MV-4-11 (cell line): ENCODE measurements around the gene MR1.
A peak's percentile ranks its signal among the peaks of the same experiment; 100 is the strongest.
"Not testable (repeated sequence)": the region's sequence is repeated elsewhere in the genome, so short reads cannot be mapped to it uniquely, and the experiment has no call there.

Experiments
- DNase-seq: peaks from one replicate; lab custom pipeline; 2025; lab: John Stamatoyannopoulos, UW

The MR1 gene

GRCh38 chr1:181032535-181032934 is 1.2 kb upstream of the MR1 start:
- no peak for DNase-seq

- peak; percentile 87 for DNase-seq
Measured at GRCh38 chr1:181033128-181033798, 520 bp upstream of the MR1 start.

GRCh38 chr1:181035210-181035609 is 1.4 kb downstream of the MR1 start:
- DNase-seq, result not testable (repeated sequence)

- peak; percentile 54 for DNase-seq
Measured at GRCh38 chr1:181036107-181036836, 2.5 kb downstream of the MR1 start.

- DNase-seq, result no peak
Measured at GRCh38 chr1:181037386-181037785, 3.6 kb downstream of the MR1 start.

GRCh38 chr1:181038399-181038873 is 4.7 kb downstream of the MR1 start:
- DNase-seq, result peak; percentile 59

GRCh38 chr1:181040284-181040865 is 6.6 kb downstream of the MR1 start:
- no peak for DNase-seq

- peak; percentile 96 for DNase-seq
Measured at GRCh38 chr1:181043025-181043888, 9.5 kb downstream of the MR1 start.

GRCh38 chr1:181044449-181044966 is 10.7 kb downstream of the MR1 start:
- DNase-seq, result peak; percentile 32

- DNase-seq, result not testable (repeated sequence)
Measured at GRCh38 chr1:181045946-181046345, 12.2 kb downstream of the MR1 start.

- no peak for DNase-seq
Measured at GRCh38 chr1:181049378-181049777, 15.6 kb downstream of the MR1 start.

GRCh38 chr1:181050922-181051321 is 17.1 kb downstream of the MR1 start:
- DNase-seq, result no peak

GRCh38 chr1:181056560-181056959 is 22.8 kb downstream of the MR1 start:
- DNase-seq, result no peak

GRCh38 chr1:181057079-181057478 is 23.3 kb downstream of the MR1 start:
- DNase-seq, result no peak

- DNase-seq, result no peak
Measured at GRCh38 chr1:181059435-181059834, 25.7 kb downstream of the MR1 start.

GRCh38 chr1:181060066-181060465 is 26.3 kb downstream of the MR1 start:
- DNase-seq, result no peak

- not testable (repeated sequence) for DNase-seq
Measured at GRCh38 chr1:181060947-181061346, 27.2 kb downstream of the MR1 start.

GRCh38 chr1:181061487-181061886 is 27.7 kb downstream of the MR1 start:
- DNase-seq, result no peak

GRCh38 chr1:181061891-181062835 is 28.4 kb downstream of the MR1 start:
- DNase-seq, result peak; percentile 90

- peak; percentile 88 for DNase-seq
Measured at GRCh38 chr1:181062836-181063428, 29.1 kb downstream of the MR1 start.
